Natural killer cell (primary cell): ENCODE measurements around the gene MAPK8IP3. TPM values are rescaled to one million over a fixed set of nuclear protein-coding genes. Genes with fewer than 3 reads are reported as not detected.

Experiments
- ATAC-seq, 3 donors: fragments of 150-1000 bp in 2 of 3; fragments of 200-7000 bp in 1 of 3; cut with Tn5 transposase; 1 replicate in 1 of 3; 2 replicates in 2 of 3; pipeline ENCODE4 v1.10.0; 2021; ENCODE audit warnings: mild to moderate bottlenecking in 2 of 3, moderate library complexity in 2 of 3
- DNase-seq, 2 donors: peaks; one replicate each; pipeline versions ENCODE4 v3.0.0 to v3.0.0-alpha.2; 2013 to 2021; ENCODE audit warnings: mixed read lengths in 1 of 2
- H3K27ac ChIP-seq: one replicate; pipeline ENCODE4 v1.5.1; 2013; ENCODE audit warnings: mild to moderate bottlenecking, low read length
- H3K27me3 ChIP-seq: one replicate; pipeline ENCODE4 v1.6.1; 2013; ENCODE audit warnings: low read length; ENCODE audit not compliant: control insufficient read depth, insufficient read depth
- H3K36me3 ChIP-seq: one replicate; pipeline ENCODE4 v1.6.1; 2013; ENCODE audit warnings: low read length; ENCODE audit not compliant: control insufficient read depth, insufficient read depth
- H3K4me1 ChIP-seq: one replicate; pipeline ENCODE4 v1.6.1; 2013; ENCODE audit warnings: low read length; ENCODE audit not compliant: control insufficient read depth, insufficient read depth
- H3K4me3 ChIP-seq: one replicate; pipeline ENCODE4 v1.5.1; 2013; ENCODE audit warnings: low read length
- H3K9me3 ChIP-seq: one replicate; pipeline ENCODE4 v1.6.1; 2013; ENCODE audit warnings: low read length; ENCODE audit not compliant: control insufficient read depth, insufficient read depth
- H3K27ac Mint-ChIP-seq, 2 donors: one replicate each; pipeline ENCODE4 v1.8.0; 2022; ENCODE audit warnings: mild to moderate bottlenecking in 2 of 2, mixed read lengths in 2 of 2, moderate library complexity in 1 of 2
- H3K27me3 Mint-ChIP-seq, 2 donors: one replicate each; pipeline ENCODE4 v1.8.0; 2022; ENCODE audit warnings: low read depth in 2 of 2, mixed read lengths in 2 of 2
- H3K36me3 Mint-ChIP-seq: one replicate; pipeline ENCODE4 v1.8.0; 2022; ENCODE audit warnings: mixed read lengths
- H3K4me1 Mint-ChIP-seq, 2 donors: one replicate each; pipeline ENCODE4 v1.8.0; 2022; ENCODE audit warnings: mixed read lengths in 2 of 2
- H3K4me3 Mint-ChIP-seq: one replicate; pipeline ENCODE4 v1.8.0; 2022; ENCODE audit warnings: mild to moderate bottlenecking, moderate library complexity, mixed read lengths
- H3K9me3 Mint-ChIP-seq, 2 donors: one replicate each; pipeline ENCODE4 v1.8.0; 2022; ENCODE audit warnings: mixed read lengths in 2 of 2
- WGBS: methylation state at CpG from one replicate; pipeline ENCODE4 v1.1.7; 2013; ENCODE audit warnings: missing lambda C conversion rate; ENCODE audit not compliant: insufficient coverage; 5-methylcytosine and 5-hydroxymethylcytosine counted together
- intact Hi-C: fragments of 100-400 bp; cut with micrococcal nuclease; formaldehyde crosslinking; loops from one replicate; pipeline ENCODE4 v1.14.2; 2022
- total RNA-seq, 4 donors: library from RNA; stranded (reverse); fragments of 120-200 nt in 1 of 4; gene quantifications; one replicate each; pipeline versions ENCODE4 v1.2.3 to v1.2.4, GENCODE V29; 2013 to 2022
- TF ChIP-seq, protein P1 (sequence below): fragments of 200-600 bp; IDR thresholded peaks from one replicate; pipeline ENCODE4 v1.8.0; 2022; ENCODE audit warnings: antibody characterized with exemption

The MAPK8IP3 gene
- total RNA-seq, 3 donors from 2014 or later (not counting 1 experiment from before 2014, with no cell fraction given): 272 to 291 (median 285) TPM

DNA sequence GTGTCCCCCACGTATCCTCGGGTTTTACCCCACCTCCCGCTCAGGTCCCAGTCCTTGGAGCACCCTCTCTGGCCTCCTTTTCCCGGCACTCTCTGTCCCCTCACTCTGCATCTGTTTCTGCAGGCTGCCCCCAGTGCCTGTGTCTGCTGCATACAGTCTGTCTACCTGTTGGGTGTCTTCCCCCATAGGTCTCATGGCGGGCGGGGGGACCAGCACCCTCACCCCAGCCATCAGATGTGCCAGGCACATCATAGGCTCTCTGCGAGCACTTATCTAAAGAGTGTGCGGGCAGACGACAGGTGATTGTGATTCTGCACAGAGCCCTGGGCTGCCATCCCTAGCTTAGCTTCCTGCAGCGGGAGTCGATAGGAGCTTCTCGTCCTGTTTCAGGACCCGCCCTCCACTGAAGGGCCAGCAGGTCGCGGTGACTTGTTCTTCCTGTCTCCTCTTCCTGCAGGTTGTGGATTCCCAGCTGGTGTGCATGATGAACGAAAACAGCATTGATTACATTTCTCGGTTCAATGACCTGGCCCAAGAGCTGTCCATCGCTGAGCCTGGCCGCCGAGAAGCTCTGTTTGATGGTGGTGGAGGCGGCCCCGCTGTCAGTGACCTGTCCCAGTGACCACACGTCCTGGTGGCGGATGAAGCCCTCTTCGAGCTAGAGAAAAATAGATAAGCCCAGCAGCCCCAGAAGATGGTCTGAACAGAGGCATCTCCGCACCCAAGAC is 32.4 kb upstream of the MAPK8IP3 start:
- TF ChIP-seq, protein P1, sequence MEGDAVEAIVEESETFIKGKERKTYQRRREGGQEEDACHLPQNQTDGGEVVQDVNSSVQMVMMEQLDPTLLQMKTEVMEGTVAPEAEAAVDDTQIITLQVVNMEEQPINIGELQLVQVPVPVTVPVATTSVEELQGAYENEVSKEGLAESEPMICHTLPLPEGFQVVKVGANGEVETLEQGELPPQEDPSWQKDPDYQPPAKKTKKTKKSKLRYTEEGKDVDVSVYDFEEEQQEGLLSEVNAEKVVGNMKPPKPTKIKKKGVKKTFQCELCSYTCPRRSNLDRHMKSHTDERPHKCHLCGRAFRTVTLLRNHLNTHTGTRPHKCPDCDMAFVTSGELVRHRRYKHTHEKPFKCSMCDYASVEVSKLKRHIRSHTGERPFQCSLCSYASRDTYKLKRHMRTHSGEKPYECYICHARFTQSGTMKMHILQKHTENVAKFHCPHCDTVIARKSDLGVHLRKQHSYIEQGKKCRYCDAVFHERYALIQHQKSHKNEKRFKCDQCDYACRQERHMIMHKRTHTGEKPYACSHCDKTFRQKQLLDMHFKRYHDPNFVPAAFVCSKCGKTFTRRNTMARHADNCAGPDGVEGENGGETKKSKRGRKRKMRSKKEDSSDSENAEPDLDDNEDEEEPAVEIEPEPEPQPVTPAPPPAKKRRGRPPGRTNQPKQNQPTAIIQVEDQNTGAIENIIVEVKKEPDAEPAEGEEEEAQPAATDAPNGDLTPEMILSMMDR: no peak
- DNase-seq (no peak), ATAC-seq (no peak)
- H3K4me3 Mint-ChIP-seq: no peak overlapping the region
- 95% methylated on average over 26 of the region's 26 CpGs for whole genome bisulfite sequencing
- intact Hi-C loops: loop anchor here (10.0 kb wide), 1 partner anchor 59 kb away; the partner anchor contains the start of genes CRAMP1 and IFT140
- no peaks in the 10 kb centered on the region for H3K27me3 ChIP-seq
- H3K4me1 ChIP-seq: peaks cover 7% of the 10 kb centered on the region
- H3K4me1 Mint-ChIP-seq: peaks cover 7 to 9% of the 10 kb centered on the region in 2 donors
- peaks cover 11% of the 10 kb centered on the region for H3K36me3 Mint-ChIP-seq
- no peaks in the 10 kb centered on the region for H3K9me3 Mint-ChIP-seq
- no peak overlapping the region for H3K27ac Mint-ChIP-seq
- H3K4me3 ChIP-seq: no peak overlapping the region
- H3K27ac ChIP-seq: no peak overlapping the region
- no peaks in the 10 kb centered on the region for H3K27me3 Mint-ChIP-seq
- no peaks in the 10 kb centered on the region for H3K9me3 ChIP-seq
- H3K36me3 ChIP-seq: peaks cover 55% of the 10 kb centered on the region

DNA sequence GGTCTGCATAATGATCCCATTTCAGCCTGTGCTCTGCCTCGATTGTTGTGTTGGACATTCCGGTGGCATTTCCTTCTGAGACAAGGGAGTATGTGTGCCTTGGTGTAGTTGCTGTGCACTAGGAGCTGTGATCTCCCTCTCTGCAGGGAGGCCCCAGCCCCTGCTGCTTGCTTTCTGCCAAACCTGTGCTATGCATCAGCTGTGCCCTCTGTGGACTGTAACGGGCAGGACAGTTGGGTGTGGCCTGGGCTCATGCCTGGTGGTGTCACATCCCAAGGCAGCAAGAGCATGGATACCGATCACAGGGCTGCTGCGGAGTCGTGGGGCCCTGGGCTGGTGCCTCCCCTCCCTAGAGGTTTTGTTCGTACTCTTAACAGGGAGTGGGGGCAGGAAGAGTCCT is 31.7 kb upstream of the MAPK8IP3 start:
- Histone ChIP-seq H3K27ac (no peak overlapping the region), H3K9me3 (no peaks in the 10 kb centered on the region), H3K36me3 (peaks cover 48% of the 10 kb centered on the region), H3K27me3 (no peaks in the 10 kb centered on the region), H3K4me3 (no peak overlapping the region), H3K4me1 (peaks cover 14% of the 10 kb centered on the region)
- H3K27ac Mint-ChIP-seq: no peak overlapping the region
- no peak overlapping the region for H3K4me3 Mint-ChIP-seq
- intact Hi-C loops: loop anchor here (10.0 kb wide), 1 partner anchor 60 kb away; the partner anchor contains the start of genes CRAMP1 and IFT140
- no peaks in the 10 kb centered on the region for H3K27me3 Mint-ChIP-seq
- H3K4me1 Mint-ChIP-seq: peaks cover 14 to 15% of the 10 kb centered on the region in 2 donors
- DNase-seq (no peak), ATAC-seq (no peak)
- TF ChIP-seq, protein P1: no peak
- peaks cover 11% of the 10 kb centered on the region for H3K36me3 Mint-ChIP-seq
- 98% methylated on average over 7 of the region's 7 CpGs for WGBS
- H3K9me3 Mint-ChIP-seq: no peaks in the 10 kb centered on the region

DNA sequence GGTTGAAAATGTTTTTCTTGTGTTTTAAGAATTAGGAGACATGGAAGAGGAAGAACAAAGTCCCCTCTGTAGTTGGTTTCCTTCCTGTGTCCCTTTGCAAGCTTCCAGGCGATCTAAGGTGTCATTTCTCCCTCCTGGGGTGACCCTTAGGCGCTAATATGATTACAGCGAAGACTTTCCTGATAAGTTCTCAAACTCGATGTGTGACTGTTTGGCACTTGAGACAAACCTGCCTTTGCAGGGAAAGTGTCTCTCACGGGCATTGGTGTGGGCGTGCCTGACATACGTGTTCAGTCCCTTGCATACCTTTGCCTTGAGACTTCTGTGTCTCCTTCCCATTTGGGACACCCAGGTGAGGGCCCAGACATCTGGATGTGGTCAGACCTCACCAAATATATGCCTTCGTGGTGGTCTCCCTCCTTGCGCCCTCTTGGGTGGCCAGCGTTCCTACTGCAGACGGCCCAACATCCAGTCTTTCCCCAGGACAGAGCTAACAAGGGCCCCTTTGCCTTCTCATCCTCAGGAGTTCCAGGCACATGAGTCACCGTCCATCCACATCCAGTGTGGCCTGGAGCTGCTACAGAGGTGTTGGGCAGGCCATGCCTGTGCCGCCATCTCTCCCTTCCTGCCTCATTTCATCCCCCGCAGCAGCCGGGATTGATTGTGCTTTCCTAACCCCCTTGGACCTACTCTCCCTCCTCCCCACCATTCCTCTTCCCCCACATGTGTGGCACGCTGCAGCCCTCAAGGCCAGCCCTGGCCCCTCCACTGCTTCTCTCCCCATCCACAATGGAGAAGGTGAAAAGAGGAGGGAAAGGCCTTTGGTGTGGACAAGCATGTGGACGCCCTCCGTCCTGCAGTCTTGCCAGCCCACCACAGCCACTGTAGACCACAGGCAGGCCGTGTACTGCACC is 31.0 kb upstream of the MAPK8IP3 start:
- Mint-ChIP-seq H3K27ac (peak overlapping the region in 1 of 2 donors; percentile 29), H3K4me1 (peaks cover 14 to 15% of the 10 kb centered on the region in 2 donors), H3K27me3 (no peaks in the 10 kb centered on the region), H3K9me3 (no peaks in the 10 kb centered on the region), H3K4me3 (no peak overlapping the region), H3K36me3 (peaks cover 11% of the 10 kb centered on the region)
- Histone ChIP-seq H3K27ac (no peak overlapping the region), H3K4me3 (no peak overlapping the region), H3K36me3 (peaks cover 44% of the 10 kb centered on the region), H3K4me1 (peaks cover 14% of the 10 kb centered on the region), H3K9me3 (no peaks in the 10 kb centered on the region), H3K27me3 (no peaks in the 10 kb centered on the region)
- TF ChIP-seq, protein P1: no peak
- no peak for ATAC-seq
- DNase-seq: no peak
- intact Hi-C loops: loop anchor here (10.0 kb wide), 1 partner anchor 60 kb away; the partner anchor contains the start of genes CRAMP1 and IFT140
- 97% methylated on average over 18 of the region's 19 CpGs for WGBS
